ENCODE data around the gene GDF2.

GRCh38 chr10:47331491-47331890, 9.2 kb downstream of the GDF2 start:
- no peak for TF ChIP-seq CTCF (conservative IDR thresholded peaks at IDR 0.05; ENCODE audit: low read depth, low read length)
- TF ChIP-seq EZH2 (IDR thresholded peaks at IDR 0.05; ENCODE audit: borderline replicate concordance, low read depth, low read length, poor library complexity, severe bottlenecking), result no peak
